HL-60 (cell line): Measurements from ENCODE around the gene SRCIN1.

Source experiments
- DNase-seq, 2 experiments: peaks; one replicate each; pipeline ENCODE4 v3.0.0-alpha.2; 2010 to 2020; ENCODE audit warnings: low read depth in 1 of 2, low spot score in 1 of 2
- H3K27ac ChIP-seq: fragments of 250-450 bp; sonication (Bioruptor Pico); replicated peaks from 2 replicates; pipeline ENCODE4 v1.5.1; 2020; ENCODE audit warnings: mild to moderate bottlenecking, moderate library complexity
- H3K27me3 ChIP-seq: fragments of 250-450 bp; sonication (Bioruptor Pico); 2 replicates; pipeline ENCODE4 v1.5.1; 2021; ENCODE audit warnings: mild to moderate bottlenecking, moderate library complexity; ENCODE audit not compliant: insufficient read depth, poor library complexity, severe bottlenecking
- H3K4me3 ChIP-seq: replicated peaks from 2 replicates; pipeline ENCODE4 v1.5.1; 2011; ENCODE audit warnings: mild to moderate bottlenecking, control low read depth, low read length; ENCODE audit not compliant: insufficient read depth
- CTCF ChIP-seq: IDR thresholded peaks from one replicate; pipeline ENCODE4 v1.5.1; 2011; ENCODE audit warnings: low read length, control low read depth, inconsistent platforms; ENCODE audit not compliant: insufficient read depth
- GABPA ChIP-seq: IDR thresholded peaks from 2 replicates; pipeline ENCODE4 v1.6.1; 2012; ENCODE audit warnings: low read depth
- POLR2AphosphoS5 ChIP-seq: IDR thresholded peaks from 2 replicates; pipeline ENCODE4 v1.6.1; 2012; ENCODE audit warnings: low read depth
- REST ChIP-seq: IDR thresholded peaks from 2 replicates; pipeline ENCODE4 v1.6.1; 2012; ENCODE audit warnings: low read depth; ENCODE audit not compliant: insufficient replicate concordance
- SPI1 ChIP-seq: IDR thresholded peaks from 2 replicates; pipeline ENCODE4 v1.6.1; 2012; ENCODE audit warnings: low read depth, mild to moderate bottlenecking, borderline replicate concordance

SRCIN1 gene

GRCh38 chr17:38588788-38589174 lies 17.0 kb downstream of the SRCIN1 start:
- Histone ChIP-seq H3K27ac (no peak overlapping the region), H3K27me3 (peaks cover 30% of the 10 kb centered on the region), H3K4me3 (no peak overlapping the region)
- TF ChIP-seq GABPA (no peak), REST (no peak), CTCF (no peak), POLR2AphosphoS5 (no peak), SPI1 (no peak)
- no peak for DNase-seq

- peak in 1 of 2 experiments; percentile 65 for DNase-seq
- TF ChIP-seq POLR2AphosphoS5 (no peak), GABPA (0 out of 2 replicates have a peak, but pooled peaks have one; percentile 6)
- H3K4me3 ChIP-seq: no peak overlapping the region
- peaks cover 24% of the 10 kb centered on the region for H3K27me3 ChIP-seq
- no peak overlapping the region for H3K27ac ChIP-seq
Measured at GRCh38 chr17:38587947-38588787, 17.6 kb downstream of the SRCIN1 start.

- peak in 1 of 2 experiments; percentile 54 for DNase-seq
- H3K27me3 ChIP-seq: peaks cover 27% of the 10 kb centered on the region
- H3K4me3 ChIP-seq: no peak overlapping the region
- H3K27ac ChIP-seq: no peak overlapping the region
- TF ChIP-seq SPI1 (no peak), GABPA (no peak), POLR2AphosphoS5 (no peak), REST (no peak), CTCF (no peak)
Measured at GRCh38 chr17:38587203-38587602, 18.5 kb downstream of the SRCIN1 start.

GRCh38 chr17:38586788-38587187 lies 19.0 kb downstream of the SRCIN1 start:
- H3K4me3 ChIP-seq: no peak overlapping the region
- no peak for TF ChIP-seq GABPA
- no peak for TF ChIP-seq SPI1
- no peak for TF ChIP-seq POLR2AphosphoS5
- H3K27ac ChIP-seq: no peak overlapping the region
- DNase-seq: no peak
- peaks cover 31% of the 10 kb centered on the region for H3K27me3 ChIP-seq
